SK-N-SH (cell line): ENCODE measurements around the gene KLF15.

Experiments used
- CTCF ChIP-seq: fragments of 200-600 bp; sonication (generic); IDR thresholded peaks from 2 replicates; pipeline ENCODE4 v1.6.1; 2017; ENCODE audit warnings: antibody characterized with exemption, mild to moderate bottlenecking, moderate library complexity
- ELF1 ChIP-seq: IDR thresholded peaks from 2 replicates; pipeline ENCODE4 v1.4.0; 2012
- GABPA ChIP-seq: IDR thresholded peaks from 2 replicates; pipeline ENCODE4 v1.4.0; 2012; ENCODE audit warnings: low read depth, mild to moderate bottlenecking
- IRF3 ChIP-seq: fragments of 150-350 bp; IDR thresholded peaks from 2 replicates; pipeline ENCODE4 v1.6.1; 2016; ENCODE audit warnings: mild to moderate bottlenecking, low read depth, low read length
- JUND ChIP-seq: IDR thresholded peaks from 2 replicates; pipeline ENCODE4 v1.4.0; 2012
- MXI1 ChIP-seq: IDR thresholded peaks from 2 replicates; pipeline ENCODE4 v1.6.1; 2012; ENCODE audit warnings: mild to moderate bottlenecking, low read depth, low read length, improper control_type of control experiment
- NFIC ChIP-seq: IDR thresholded peaks from 2 replicates; pipeline ENCODE4 v1.4.0; 2012; ENCODE audit warnings: borderline replicate concordance
- NRF1 ChIP-seq: IDR thresholded peaks from 2 replicates; pipeline ENCODE4 v1.6.1; 2012; ENCODE audit warnings: low read depth, mild to moderate bottlenecking, low read length
- POLR2AphosphoS5 ChIP-seq: IDR thresholded peaks from 2 replicates; pipeline ENCODE4 v1.6.1; 2012; ENCODE audit warnings: low read depth, low read length
- RFX5 ChIP-seq: IDR thresholded peaks from 2 replicates; pipeline ENCODE4 v1.6.1; 2012; ENCODE audit warnings: mild to moderate bottlenecking, improper control_type of control experiment, low read length
- SIN3A ChIP-seq: IDR thresholded peaks from 2 replicates; pipeline ENCODE4 v1.6.1; 2012; ENCODE audit warnings: low read depth, mild to moderate bottlenecking, low read length, moderate library complexity, borderline replicate concordance
- TAF1 ChIP-seq: IDR thresholded peaks from 2 replicates; pipeline ENCODE4 v1.6.1; 2012; ENCODE audit warnings: low read depth, mild to moderate bottlenecking, low read length, moderate library complexity, borderline replicate concordance

GRCh38 chr3:126372413-126373145, 15.4 kb upstream of the KLF15 start:
- TF ChIP-seq GABPA (no peak), JUND (no peak), NRF1 (no peak), IRF3 (no peak), CTCF (no peak), ELF1 (no peak), POLR2AphosphoS5 (no peak), RFX5 (no peak), TAF1 (no peak), MXI1 (no peak), SIN3A (no peak), NFIC (no peak)
